Astrocyte (in vitro differentiated cells and primary cell): Measurements from ENCODE around the gene MACO1.
"Not testable (repeated sequence)": the region's sequence is repeated elsewhere in the genome, so short reads cannot be mapped to it uniquely, and the experiment has no call there.

Experiments used
- EZH2 ChIP-seq: IDR thresholded peaks from 2 replicates; pipeline ENCODE4 v1.6.1; 2012; ENCODE audit warnings: mild to moderate bottlenecking, low read length, inconsistent platforms; ENCODE audit not compliant: insufficient read depth
- TF ChIP-seq, protein P1 (sequence below): IDR thresholded peaks from 2 replicates; pipeline ENCODE4 v1.5.1; 2011; ENCODE audit warnings: low read depth, mild to moderate bottlenecking, inconsistent platforms, low read length, moderate library complexity; ENCODE audit not compliant: insufficient read depth

GRCh38 chr1:25420715-25421114, 10.0 kb upstream of the MACO1 start, which contains the start of gene RHCE:
- TF ChIP-seq, protein P1, sequence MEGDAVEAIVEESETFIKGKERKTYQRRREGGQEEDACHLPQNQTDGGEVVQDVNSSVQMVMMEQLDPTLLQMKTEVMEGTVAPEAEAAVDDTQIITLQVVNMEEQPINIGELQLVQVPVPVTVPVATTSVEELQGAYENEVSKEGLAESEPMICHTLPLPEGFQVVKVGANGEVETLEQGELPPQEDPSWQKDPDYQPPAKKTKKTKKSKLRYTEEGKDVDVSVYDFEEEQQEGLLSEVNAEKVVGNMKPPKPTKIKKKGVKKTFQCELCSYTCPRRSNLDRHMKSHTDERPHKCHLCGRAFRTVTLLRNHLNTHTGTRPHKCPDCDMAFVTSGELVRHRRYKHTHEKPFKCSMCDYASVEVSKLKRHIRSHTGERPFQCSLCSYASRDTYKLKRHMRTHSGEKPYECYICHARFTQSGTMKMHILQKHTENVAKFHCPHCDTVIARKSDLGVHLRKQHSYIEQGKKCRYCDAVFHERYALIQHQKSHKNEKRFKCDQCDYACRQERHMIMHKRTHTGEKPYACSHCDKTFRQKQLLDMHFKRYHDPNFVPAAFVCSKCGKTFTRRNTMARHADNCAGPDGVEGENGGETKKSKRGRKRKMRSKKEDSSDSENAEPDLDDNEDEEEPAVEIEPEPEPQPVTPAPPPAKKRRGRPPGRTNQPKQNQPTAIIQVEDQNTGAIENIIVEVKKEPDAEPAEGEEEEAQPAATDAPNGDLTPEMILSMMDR: not testable (repeated sequence)
- TF ChIP-seq EZH2: not testable (repeated sequence)
